Measurements from ENCODE around the gene MBOAT2. TPM values are rescaled to one million over a fixed set of nuclear protein-coding genes. Genes with fewer than 3 reads are reported as not detected.

MBOAT2 gene
- total RNA-seq, 2 experiments from 2014 or later = 4.6 to 5.1 TPM

DNA sequence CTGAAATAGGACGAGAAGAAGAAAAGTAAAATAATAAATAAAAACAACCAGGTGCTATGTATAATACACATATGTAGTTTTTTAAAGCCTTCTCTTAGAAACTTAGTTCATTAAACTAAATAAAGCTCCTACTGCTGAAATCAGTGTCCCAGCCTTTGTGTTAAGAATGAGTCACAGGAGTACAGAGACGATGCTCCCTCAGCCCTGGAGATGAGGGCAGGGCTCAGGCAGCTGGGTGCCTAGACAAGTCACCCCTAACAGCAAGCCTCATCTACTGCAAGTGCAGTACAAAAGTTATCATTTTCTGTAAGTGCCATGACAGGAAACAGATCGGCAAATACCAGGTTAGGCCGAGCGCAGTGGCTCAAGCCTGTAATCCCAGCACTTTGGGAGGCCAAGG is 184.3 kb downstream of the MBOAT2 start:
- Mint-ChIP-seq H3K36me3 (ENCODE audit: low read depth) (peaks cover 8% of the 10 kb centered on the region), H3K4me3 (no peak overlapping the region), H3K4me1 (peaks cover 1% of the 10 kb centered on the region), H3K9me3 (no peaks in the 10 kb centered on the region), H3K27ac (no peak overlapping the region), H3K27me3 (no peaks in the 10 kb centered on the region)
- no peak for DNase-seq
- ChIA-PET CTCF (no interaction called here), POLR2A (interaction anchor here (0.9 kb wide), 1 partner anchor 18 kb away, joined by 3 read pairs; the partner anchor contains the start of gene KIDINS220)

DNA sequence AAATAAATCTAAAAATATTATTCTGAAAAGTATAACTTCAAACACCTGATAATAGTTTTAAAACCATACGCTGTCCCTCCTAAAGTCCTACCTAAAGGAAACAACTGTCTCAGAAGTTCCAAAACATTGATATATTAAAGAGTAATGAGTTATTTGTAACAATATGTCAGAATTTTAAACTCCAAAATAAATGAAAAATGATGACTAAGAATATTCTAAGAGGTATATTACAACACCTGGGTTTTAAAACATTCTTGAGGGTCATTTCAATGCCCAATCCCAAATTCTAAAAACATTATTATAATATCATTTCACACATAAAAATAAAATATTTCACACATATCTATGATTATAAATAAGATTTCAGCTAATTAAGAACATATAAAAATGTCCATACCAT is 186.3 kb downstream of the MBOAT2 start:
- Mint-ChIP-seq H3K9me3 (no peaks in the 10 kb centered on the region), H3K27ac (no peak overlapping the region), H3K4me1 (peaks cover 1% of the 10 kb centered on the region), H3K4me3 (no peak overlapping the region), H3K27me3 (no peaks in the 10 kb centered on the region), H3K36me3 (ENCODE audit: low read depth) (peaks cover 13% of the 10 kb centered on the region)
- CTCF ChIA-PET = no interaction called here
- POLR2A ChIA-PET = interaction anchor here (0.8 kb wide), 1 partner anchor 19 kb away, joined by 3 read pairs; no protein-coding TSS in a partner anchor
- DNase-seq = no peak

DNA sequence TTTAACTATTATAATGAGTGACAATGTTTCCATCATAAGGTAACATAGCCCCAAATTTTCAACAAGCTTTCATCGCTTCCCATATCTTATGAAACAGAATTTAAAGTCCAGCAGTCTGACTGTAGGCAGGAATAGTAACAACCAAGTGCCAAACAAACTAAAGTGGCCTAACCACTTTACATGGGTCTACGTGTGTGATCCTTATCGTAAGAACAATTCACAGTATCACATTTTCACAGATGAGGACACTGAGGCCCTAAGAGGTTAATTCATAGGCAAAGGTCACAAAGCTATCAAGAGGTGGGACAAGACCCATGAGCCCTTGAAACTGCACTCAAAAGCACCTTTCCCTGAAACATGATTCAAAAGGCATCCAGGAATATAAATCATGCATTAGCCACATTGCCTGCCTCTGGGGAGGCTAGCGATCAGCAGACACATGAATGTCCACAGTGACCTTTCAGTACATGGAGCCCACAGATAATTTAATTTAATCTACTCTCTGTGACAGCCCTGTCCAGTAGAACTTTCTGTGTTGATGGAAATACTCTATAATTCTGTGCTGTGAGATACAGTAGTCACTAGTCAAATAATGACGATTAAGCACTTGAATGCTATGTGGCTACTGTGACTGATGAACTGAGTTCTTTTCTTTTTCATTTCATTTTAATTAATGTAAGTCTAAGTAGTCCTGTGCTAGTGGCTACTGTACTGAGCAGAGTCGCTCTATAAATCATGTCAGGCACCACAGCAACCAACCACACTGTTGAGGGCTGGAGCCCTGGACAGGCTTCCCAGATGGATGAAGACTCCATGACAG is 196.4 kb downstream of the MBOAT2 start:
- Mint-ChIP-seq H3K4me1 (peaks cover 26% of the 10 kb centered on the region), H3K4me3 (no peak overlapping the region), H3K36me3 (ENCODE audit: low read depth) (peaks cover 66% of the 10 kb centered on the region), H3K27me3 (no peaks in the 10 kb centered on the region), H3K9me3 (no peaks in the 10 kb centered on the region), H3K27ac (no peak overlapping the region)
- DNase-seq = no peak
- POLR2A ChIA-PET = no interaction called here
- CTCF ChIA-PET = no interaction called here

DNA sequence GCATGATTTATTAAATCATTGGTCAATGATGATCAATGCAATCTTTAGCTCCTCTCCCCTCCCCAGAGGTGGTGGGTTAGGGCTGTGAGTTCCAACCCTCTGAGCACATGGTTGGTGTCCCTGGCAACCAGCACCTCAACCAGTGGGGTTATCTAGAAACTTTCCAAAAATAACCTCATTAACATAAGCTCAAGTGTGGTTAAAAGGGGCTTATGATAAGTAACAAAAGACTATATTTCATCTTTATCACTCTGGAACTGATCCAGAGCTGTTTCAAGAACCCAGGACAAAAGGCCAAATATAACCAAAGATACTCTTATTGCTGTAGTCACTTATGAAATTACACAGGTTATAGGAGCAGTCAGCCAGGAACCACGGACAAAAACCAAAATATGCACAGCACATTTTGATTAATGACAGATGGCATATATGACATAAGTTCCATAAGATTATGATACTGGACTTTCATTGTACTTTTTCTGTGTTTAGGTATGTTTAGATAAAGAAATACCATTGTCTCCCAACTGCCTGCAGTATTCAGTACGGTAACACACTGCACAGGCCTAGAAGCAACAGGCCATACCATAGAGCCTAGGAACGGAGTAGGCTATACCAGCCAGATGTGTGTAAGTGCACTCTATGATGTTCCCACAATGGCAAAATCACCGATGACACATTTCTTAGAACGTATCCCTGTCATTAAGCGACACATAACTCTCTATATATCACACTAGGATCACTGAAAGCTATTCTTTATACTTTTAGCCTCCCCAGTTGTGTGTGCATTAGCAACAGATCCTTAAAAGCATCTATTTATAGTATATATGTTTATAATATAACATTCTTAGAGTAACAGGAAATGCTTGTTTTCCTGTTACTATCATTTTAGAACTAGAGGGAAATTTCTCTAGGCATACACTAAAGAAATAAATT is 197.9 kb downstream of the MBOAT2 start:
- CTCF ChIA-PET = interaction anchor here (0.7 kb wide), 1 partner anchor 13 kb away, joined by 3 read pairs; no protein-coding TSS in a partner anchor
- Mint-ChIP-seq H3K36me3 (ENCODE audit: low read depth) (peaks cover 66% of the 10 kb centered on the region), H3K9me3 (no peaks in the 10 kb centered on the region)

DNA sequence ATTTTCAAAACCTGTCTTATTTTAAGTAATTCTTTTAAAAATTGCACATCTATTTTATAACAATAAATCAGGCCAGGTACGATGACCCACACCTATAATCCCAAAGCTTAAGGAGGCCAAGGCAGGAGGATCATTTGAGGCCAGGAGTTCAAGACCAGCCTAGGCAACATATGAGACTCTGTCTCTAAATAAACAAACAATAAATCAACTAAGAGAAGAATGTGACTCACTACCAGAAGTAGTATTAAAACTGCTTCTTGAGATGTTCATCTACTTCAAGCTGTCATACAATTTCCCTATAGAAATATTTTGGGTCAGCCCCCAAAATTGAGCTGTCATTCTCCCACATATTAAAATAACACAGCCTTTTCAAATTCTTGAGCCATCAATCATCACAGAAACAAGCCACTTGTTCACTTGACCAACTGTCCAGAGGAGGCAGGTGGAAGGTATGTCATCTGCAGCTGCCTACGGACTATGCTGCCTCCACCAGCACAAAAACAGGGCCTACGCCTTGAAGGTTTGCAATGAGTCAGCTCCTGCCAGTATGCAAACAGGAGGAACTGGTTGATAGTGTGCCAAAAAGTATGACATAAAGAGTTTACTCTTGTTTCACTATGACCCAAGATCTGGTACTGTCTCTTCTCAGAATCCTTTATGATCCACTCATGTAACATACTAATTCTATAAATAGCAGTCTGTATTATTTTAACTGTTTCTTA is 199.7 kb downstream of the MBOAT2 start:
- Mint-ChIP-seq H3K9me3 (no peaks in the 10 kb centered on the region), H3K36me3 (ENCODE audit: low read depth) (peaks cover 69% of the 10 kb centered on the region), H3K4me1 (peaks cover 31% of the 10 kb centered on the region), H3K4me3 (no peak overlapping the region), H3K27me3 (no peaks in the 10 kb centered on the region), H3K27ac (peak overlapping the region; percentile 86)
- POLR2A ChIA-PET = interaction anchor here (0.6 to 2.0 kb wide), 6 partner anchors 10 to 260 kb away, joined by 3 to 7 read pairs (median 4); partner anchors contain the start of genes ID2 and KIDINS220
- peak; percentile 66 for DNase-seq
- CTCF ChIA-PET = interaction anchor here (0.9 to 1.2 kb wide), 2 partner anchors 33 to 43 kb away, joined by 3 to 5 read pairs; no protein-coding TSS in a partner anchor

More for the DNA sequence above, 197.9 kb downstream of the MBOAT2 start:
- no peak for DNase-seq
- Mint-ChIP-seq H3K27ac (peak overlapping the region; percentile 38), H3K4me3 (no peak overlapping the region), H3K4me1 (peaks cover 29% of the 10 kb centered on the region), H3K27me3 (no peaks in the 10 kb centered on the region)
- POLR2A ChIA-PET = interaction anchor here (2.0 kb wide), 1 partner anchor 9 kb away, joined by 7 read pairs; no protein-coding TSS in a partner anchor

DNA sequence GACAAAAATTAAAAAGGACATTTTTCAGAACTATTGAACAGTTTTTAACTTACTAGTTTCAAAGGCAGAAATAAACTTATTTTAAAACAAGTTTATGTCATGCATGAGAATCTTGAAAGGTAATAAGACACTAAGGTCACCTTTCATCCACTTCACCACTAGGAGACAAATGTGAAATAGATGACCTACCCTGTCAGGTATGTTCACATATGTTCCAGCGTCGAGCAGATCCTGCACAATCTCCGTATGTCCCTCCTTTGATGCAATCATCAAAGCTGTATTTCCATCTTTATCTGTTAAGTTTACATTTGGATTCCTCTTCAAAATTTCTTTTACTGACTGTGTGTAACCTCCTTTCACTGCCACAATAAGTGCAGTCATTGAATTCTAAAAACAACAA is 200.7 kb downstream of the MBOAT2 start:
- H3K27ac Mint-ChIP-seq = no peak overlapping the region
- no peaks in the 10 kb centered on the region for H3K9me3 Mint-ChIP-seq
- ChIA-PET CTCF (interaction anchor here (0.5 kb wide), 1 partner anchor 628 kb away, joined by 4 read pairs; no protein-coding TSS in a partner anchor), POLR2A (no interaction called here)
- peaks cover 67% of the 10 kb centered on the region for H3K36me3 Mint-ChIP-seq (ENCODE audit: low read depth)
- H3K27me3 Mint-ChIP-seq = no peaks in the 10 kb centered on the region
- H3K4me1 Mint-ChIP-seq = peaks cover 35% of the 10 kb centered on the region
- no peak for DNase-seq
- no peak overlapping the region for H3K4me3 Mint-ChIP-seq

Other genes starting within 250 kb of the MBOAT2 start
- gene KIDINS220, start 166.1 kb downstream of the MBOAT2 start, total RNA-seq = 10 to 100 TPM; 33.4 to 35.1 TPM
- gene ASAP2, start 203.1 kb upstream of the MBOAT2 start, total RNA-seq = under 1 TPM; 0.25 to 0.71 TPM